GM21367 (cell line): ENCODE measurements around the gene TUBGCP5.
"Not testable (repeated sequence)": the region's sequence is repeated elsewhere in the genome, so short reads cannot be mapped to it uniquely, and the experiment has no call there.

ENCODE experiments used
- ATAC-seq: cut with Tn5 transposase; IDR thresholded peaks from one replicate; pipeline ENCODE4 v1.9.1; 2021; ENCODE audit not compliant: unreplicated experiment

Gene TUBGCP5

GRCh38 chr15:23043535-23043934 lies 4.2 kb upstream of the TUBGCP5 start:
- not testable (repeated sequence) for ATAC-seq

DNA sequence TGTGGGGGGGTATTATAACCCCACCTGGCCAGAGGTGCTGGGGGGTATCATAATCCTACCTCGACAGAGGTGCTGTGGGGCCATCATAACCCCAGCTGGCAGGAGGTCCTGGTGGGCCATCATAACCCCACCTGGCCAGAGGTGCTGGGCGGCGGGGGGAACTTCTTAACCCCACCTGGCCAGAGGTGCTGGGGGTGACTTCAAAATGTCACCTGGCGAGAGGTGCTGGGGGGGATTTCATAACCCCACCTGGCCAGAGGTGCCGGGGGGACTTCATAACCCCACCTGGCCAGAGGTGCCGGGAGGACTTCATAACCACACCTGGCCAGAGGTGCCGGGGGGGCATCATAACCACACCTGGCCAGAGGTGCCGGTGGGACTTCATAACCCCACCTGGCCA lies 2.4 kb upstream of the TUBGCP5 start:
- not testable (repeated sequence) for ATAC-seq

- ATAC-seq = peak; percentile 7
Measured at GRCh38 chr15:23039917-23040281, 530 bp upstream of the TUBGCP5 start.

DNA sequence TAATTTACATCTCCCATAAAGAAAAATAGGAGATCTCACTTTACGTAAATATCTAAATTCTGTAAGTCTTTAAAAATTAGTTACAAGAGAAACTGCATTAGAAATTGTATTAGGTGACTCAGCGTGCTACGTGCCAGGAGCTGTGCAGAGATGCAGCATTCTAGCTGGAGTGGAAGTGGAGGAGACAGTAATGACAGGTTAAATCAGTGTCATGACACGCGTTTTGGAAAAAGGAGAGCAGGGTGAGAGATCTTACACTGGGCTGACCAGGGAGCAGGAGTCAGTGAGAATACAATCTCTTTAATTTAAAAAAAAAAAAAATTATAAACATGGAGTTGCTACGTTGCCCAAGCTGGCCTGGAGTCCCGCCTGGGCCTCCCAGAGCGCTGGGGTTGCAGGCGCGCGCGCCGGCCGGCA lies 635 bp downstream of the TUBGCP5 start:
- ATAC-seq = peak; percentile 11

DNA sequence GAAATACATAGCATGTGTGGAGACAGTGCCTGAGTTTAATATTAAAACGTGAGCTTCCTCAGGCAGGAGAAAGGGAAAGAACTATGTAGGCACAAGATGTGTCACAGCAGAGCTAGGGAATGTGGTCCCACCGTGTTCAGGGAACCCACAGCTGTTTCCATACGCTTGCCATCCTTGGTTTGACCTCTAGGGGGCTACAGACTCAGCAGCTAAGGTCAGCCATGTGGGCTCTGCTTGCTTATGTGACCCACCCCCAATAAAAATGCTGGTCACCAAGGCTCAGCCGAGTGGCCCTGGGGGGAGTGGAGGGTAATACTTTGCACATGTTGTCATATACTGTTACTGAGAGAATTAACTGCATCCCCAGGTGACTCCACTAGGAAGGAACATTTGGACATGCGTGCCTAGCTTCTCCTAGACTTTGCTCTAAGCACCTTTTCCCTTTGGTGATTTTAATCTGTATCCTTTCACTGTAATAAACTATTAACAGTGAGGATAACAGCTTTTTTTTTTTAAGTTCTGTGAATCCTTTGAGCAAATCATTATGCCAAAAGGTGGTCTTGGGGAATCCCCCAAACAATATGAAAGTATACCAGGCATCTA lies 3.3 kb downstream of the TUBGCP5 start:
- no peak for ATAC-seq

DNA sequence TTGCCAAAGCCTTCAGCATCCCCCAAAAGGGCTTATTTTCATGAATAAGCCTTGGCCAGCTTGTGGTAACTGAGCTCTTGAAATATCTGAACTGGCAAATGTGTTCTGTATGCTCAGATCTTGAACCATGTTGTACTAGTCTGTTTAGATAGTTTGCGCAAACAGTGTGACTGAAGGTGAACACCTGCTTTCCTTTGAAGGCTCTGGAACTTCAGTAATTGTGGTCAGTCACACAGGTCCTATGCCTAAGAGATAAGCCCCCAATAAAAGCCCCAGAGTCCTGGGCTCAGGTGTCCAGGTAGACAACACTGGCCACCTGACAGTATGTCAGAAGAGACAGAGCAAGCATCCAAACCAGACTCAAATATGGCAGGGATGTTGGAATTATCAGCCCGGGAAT lies 5.4 kb downstream of the TUBGCP5 start:
- ATAC-seq = no peak

GRCh38 chr15:23026218-23026617 lies 13.2 kb downstream of the TUBGCP5 start:
- ATAC-seq = no peak

GRCh38 chr15:23022156-23022555 lies 17.2 kb downstream of the TUBGCP5 start:
- ATAC-seq = no peak

GRCh38 chr15:23014394-23015000 lies 24.9 kb downstream of the TUBGCP5 start:
- ATAC-seq = no peak

DNA sequence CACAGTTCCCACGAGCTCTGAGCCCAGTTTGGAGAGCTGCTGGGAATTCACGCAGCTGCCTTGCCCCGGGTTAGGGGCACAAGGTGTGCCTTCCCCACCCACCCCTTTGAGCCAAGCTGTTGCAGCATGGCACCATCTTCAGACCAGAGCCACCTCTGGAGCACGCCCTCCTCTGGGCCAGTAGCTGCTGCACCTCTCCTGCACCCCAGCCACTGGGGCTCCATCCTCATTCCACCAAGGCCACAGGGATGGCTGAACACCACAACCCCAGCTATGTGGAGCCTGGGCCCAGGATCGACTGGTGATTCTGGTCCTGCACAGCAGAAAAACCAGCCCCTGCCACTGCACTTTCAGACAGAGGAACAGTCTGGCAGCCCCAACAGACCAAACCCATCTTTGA lies 25.7 kb downstream of the TUBGCP5 start:
- no peak for ATAC-seq

DNA sequence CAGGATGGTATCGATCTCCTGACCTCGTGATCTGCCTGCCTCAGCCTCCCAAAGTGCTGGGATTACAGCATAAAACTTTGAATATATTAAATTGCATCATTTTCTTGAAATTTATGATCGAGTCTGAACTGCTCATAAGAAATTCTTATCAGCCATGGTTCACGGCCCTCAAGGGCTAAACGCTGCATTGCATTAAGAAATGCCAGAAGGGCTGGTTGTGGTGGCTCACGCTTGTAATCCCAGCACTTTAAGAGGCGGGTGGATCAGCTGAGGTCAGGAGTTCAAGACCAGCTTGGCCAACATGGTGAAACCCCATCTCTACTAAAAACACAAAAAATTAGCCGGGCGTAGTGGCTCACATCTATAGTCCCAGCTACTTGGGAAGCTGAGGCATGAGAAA lies 26.8 kb downstream of the TUBGCP5 start:
- not testable (repeated sequence) for ATAC-seq

- no peak for ATAC-seq
Measured at GRCh38 chr15:23003736-23004135, 35.6 kb downstream of the TUBGCP5 start.

GRCh38 chr15:23002920-23003319 lies 36.4 kb downstream of the TUBGCP5 start:
- no peak for ATAC-seq

DNA sequence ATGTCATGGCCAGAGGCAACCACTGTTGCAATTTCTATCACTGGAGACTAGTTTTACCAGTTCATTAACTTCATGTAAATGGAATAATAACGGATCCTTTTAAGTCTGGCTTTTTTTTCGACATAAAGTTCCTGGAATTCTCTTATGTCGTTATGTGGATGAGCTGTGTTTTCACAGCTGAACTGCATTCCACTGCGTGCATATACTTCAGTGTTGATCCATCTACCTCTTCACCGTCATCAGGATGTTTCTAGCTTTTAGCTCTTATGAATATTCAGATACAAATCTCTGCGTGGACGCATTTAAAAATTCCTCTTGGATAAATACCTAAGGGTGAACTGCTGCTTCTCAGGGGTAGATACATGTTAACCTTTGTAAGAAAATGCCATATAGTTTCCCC lies 43.6 kb downstream of the TUBGCP5 start:
- no peak for ATAC-seq

- no peak for ATAC-seq
Measured at GRCh38 chr15:22992024-22992326, 47.4 kb downstream of the TUBGCP5 start.

DNA sequence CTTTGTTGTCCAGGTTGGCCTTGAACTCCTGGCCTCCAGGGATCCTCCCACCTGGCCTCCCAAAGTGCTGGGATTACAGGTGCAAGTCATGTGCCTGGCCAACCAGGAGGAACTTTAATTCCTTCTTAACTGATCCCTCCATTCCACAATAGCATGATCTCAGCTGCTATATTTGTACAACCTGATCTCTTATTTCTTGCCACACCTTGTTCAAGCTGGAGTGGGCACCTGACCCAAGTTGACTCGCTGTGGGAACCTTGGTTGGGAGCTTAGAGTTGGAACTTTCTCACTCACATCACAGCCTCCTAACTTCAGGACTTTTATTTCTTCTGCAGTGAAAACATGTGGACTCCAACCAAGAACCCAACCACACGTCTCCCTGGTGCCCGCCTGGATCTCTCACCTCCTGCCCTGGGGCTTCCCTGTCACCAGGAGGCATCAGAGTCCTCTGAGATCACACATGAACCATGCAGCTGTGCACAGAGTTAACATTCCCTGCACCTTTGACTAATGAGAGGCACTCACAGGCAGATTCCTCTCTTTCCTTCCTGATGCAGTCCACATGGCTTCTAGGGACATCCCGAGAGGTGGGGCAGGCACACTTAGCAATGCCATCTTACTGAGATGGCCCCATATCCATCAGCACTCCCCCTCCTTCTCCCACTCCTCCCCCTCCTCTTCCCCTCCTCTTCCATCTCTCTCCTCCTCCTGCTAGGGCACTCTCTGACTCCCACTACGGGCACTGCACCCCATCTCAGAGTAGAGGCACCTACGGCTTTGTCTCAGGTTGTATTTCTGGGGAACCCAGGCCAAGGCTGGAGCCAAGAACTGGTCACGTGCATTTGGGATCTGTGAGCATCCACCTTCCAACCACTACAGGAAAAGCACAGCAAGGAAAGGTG lies 49.5 kb downstream of the TUBGCP5 start:
- ATAC-seq = no peak

DNA sequence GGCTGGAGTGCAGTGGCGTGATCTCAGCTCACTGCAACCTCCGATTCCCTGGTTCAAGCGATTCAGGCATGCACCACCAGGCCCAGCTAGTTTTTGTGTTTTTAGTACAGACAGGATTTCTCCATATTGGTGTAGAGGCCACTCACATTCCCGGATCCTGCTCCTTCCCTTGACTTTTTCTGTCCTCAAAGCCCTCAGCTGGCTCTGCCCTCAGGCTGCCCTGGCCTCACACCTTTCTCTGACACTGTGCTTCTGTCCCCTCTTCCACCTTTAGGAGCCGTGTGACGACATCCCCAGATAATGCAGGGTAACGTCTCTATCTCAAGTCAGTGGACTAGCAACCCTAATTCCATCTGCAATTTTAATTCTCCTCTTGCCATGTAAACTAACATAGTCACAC lies 50.6 kb downstream of the TUBGCP5 start:
- no peak for ATAC-seq

GRCh38 chr15:22981931-22982330 lies 57.4 kb downstream of the TUBGCP5 start:
- not testable (repeated sequence) for ATAC-seq

DNA sequence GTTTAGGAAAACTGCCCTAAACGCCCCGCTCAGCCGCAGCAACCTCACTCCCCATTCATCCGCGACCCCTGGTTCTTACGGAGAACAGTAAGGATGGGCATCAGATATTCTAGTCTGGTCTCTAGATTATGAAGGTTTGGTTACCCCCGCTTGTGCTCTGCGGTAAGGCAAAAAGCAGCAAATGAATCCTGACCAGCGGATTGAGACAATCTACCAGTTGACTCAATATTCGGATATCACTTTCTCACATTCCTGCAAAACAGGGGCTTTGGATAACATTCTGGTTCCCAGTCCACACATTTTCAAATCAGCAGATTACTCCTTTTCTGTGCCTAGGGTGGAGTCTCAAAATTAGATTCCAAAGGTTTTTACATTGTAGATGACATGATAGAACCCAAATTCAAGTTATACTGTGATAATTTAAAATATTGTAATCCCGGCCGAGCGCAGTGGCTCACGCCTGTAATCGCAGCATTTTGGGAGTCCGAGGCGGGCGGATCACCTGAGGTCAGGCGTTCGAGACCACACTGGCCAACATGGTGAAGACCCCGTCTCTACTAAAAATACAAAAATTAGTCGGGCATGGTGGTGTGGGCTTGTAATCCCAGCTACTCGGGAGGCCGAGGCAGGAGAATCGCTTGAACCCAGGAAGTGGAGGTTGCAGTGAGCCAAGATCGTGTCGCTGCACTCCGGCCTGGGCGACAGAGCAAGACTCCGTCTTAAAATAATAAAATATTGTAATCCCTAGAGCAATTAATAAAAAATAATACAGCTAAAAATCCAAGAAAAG lies 58.1 kb downstream of the TUBGCP5 start:
- ATAC-seq = no peak

GRCh38 chr15:22980189-22981050 lies 58.9 kb downstream of the TUBGCP5 start, which contains the start of gene CYFIP1:
TSS of gene CYFIP1 (minus strand) at chr15:22980368. CDS start at chr15:22947285, 33,083 bp downstream.
- peak; percentile 59 for ATAC-seq
